Nephron (organoid): Measurements from ENCODE around the gene RAPGEF6.
A peak's percentile ranks its signal among the peaks of the same experiment; 100 is the strongest.

Source experiments
- H3K27ac Mint-ChIP-seq, 3 experiments: 2 replicates each; pipeline ENCODE4 v1.8.0; 2020; ENCODE audit warnings: mixed read lengths in 3 of 3, mild to moderate bottlenecking in 2 of 3, moderate library complexity in 1 of 3
- H3K27me3 Mint-ChIP-seq: 2 replicates; pipeline ENCODE4 v1.8.0; 2021; ENCODE audit warnings: low read depth, mild to moderate bottlenecking, moderate library complexity, mixed read lengths
- H3K36me3 Mint-ChIP-seq: 2 replicates; pipeline ENCODE4 v1.8.0; 2020; ENCODE audit warnings: low read depth, mixed read lengths
- H3K4me1 Mint-ChIP-seq: 2 replicates; pipeline ENCODE4 v1.8.0; 2020; ENCODE audit warnings: mixed read lengths
- H3K4me3 Mint-ChIP-seq, 3 experiments: 2 replicates each; pipeline ENCODE4 v1.8.0; 2020; ENCODE audit warnings: mild to moderate bottlenecking in 3 of 3, mixed read lengths in 3 of 3, moderate library complexity in 2 of 3
- H3K9me3 Mint-ChIP-seq: 2 replicates; pipeline ENCODE4 v1.8.0; 2020; ENCODE audit warnings: mixed read lengths
- CTCF ChIP-seq, 3 experiments: fragments of 200-600 bp; sonication (generic); IDR thresholded peaks; one replicate each; pipeline ENCODE4 v1.5.0; 2021; ENCODE audit warnings: antibody characterized with exemption in 3 of 3; ENCODE audit not compliant: unreplicated experiment in 3 of 3

Gene RAPGEF6

GRCh38 chr5:131396630-131397273 is 238.3 kb downstream of the RAPGEF6 start:
- Mint-ChIP-seq H3K27ac (peak overlapping the region; percentile 60 to 75 (median 65)), H3K4me3 (no peak overlapping the region), H3K27me3 (no peaks in the 10 kb centered on the region), H3K36me3 (peaks cover 76% of the 10 kb centered on the region), H3K4me1 (peaks cover 5% of the 10 kb centered on the region), H3K9me3 (peaks cover 8% of the 10 kb centered on the region)
- TF ChIP-seq CTCF (IDR thresholded peaks at IDR 0.05; ENCODE audit: unreplicated experiment in 3 of 3): no peak

GRCh38 chr5:131396015-131396414 is 239.0 kb downstream of the RAPGEF6 start:
- H3K4me1 Mint-ChIP-seq: peaks cover 5% of the 10 kb centered on the region
- H3K36me3 Mint-ChIP-seq: peaks cover 79% of the 10 kb centered on the region
- H3K9me3 Mint-ChIP-seq: peaks cover 7% of the 10 kb centered on the region
- TF ChIP-seq CTCF (IDR thresholded peaks at IDR 0.05; ENCODE audit: unreplicated experiment in 3 of 3): no peak
- peak overlapping the region in 2 of 3 experiments; percentile 60 to 65 for H3K27ac Mint-ChIP-seq
- H3K4me3 Mint-ChIP-seq: no peak overlapping the region
- no peaks in the 10 kb centered on the region for H3K27me3 Mint-ChIP-seq

GRCh38 chr5:131394128-131394527 is 240.9 kb downstream of the RAPGEF6 start:
- TF ChIP-seq CTCF (IDR thresholded peaks at IDR 0.05; ENCODE audit: unreplicated experiment in 3 of 3): no peak
- peaks cover 5% of the 10 kb centered on the region for H3K4me1 Mint-ChIP-seq
- peaks cover 3% of the 10 kb centered on the region for H3K9me3 Mint-ChIP-seq
- H3K36me3 Mint-ChIP-seq: peaks cover 76% of the 10 kb centered on the region
- H3K4me3 Mint-ChIP-seq: no peak overlapping the region
- H3K27me3 Mint-ChIP-seq: no peaks in the 10 kb centered on the region
- peak overlapping the region; percentile 73 to 86 (median 84) for H3K27ac Mint-ChIP-seq

- H3K4me3 Mint-ChIP-seq: no peak overlapping the region
- peaks cover 2% of the 10 kb centered on the region for H3K9me3 Mint-ChIP-seq
- H3K27me3 Mint-ChIP-seq: no peaks in the 10 kb centered on the region
- H3K27ac Mint-ChIP-seq: peak overlapping the region; percentile 73 to 86 (median 84)
- TF ChIP-seq CTCF (IDR thresholded peaks at IDR 0.05; ENCODE audit: unreplicated experiment in 3 of 3): no peak
- peaks cover 5% of the 10 kb centered on the region for H3K4me1 Mint-ChIP-seq
- H3K36me3 Mint-ChIP-seq: peaks cover 71% of the 10 kb centered on the region
Observed at GRCh38 chr5:131393498-131393968, 241.5 kb downstream of the RAPGEF6 start.

- Mint-ChIP-seq H3K4me3 (no peak overlapping the region), H3K4me1 (peaks cover 5% of the 10 kb centered on the region), H3K27ac (peak overlapping the region in 2 of 3 experiments; percentile 73 to 86), H3K9me3 (no peaks in the 10 kb centered on the region), H3K36me3 (peaks cover 62% of the 10 kb centered on the region), H3K27me3 (no peaks in the 10 kb centered on the region)
- no peak for TF ChIP-seq CTCF (IDR thresholded peaks at IDR 0.05; ENCODE audit: unreplicated experiment in 3 of 3)
Observed at GRCh38 chr5:131392466-131393095, 242.4 kb downstream of the RAPGEF6 start.
